Panc1 (cell line): ENCODE data around the gene SDK1.

ENCODE experiments used
- POLR2AphosphoS5 ChIP-seq: IDR thresholded peaks from 2 replicates; pipeline ENCODE4 v1.6.1; 2012; ENCODE audit warnings: mild to moderate bottlenecking, low read depth, low read length, moderate library complexity
- REST ChIP-seq, 2 experiments: IDR thresholded peaks; 2 replicates each; pipeline ENCODE4 v1.6.1; 2011 to 2012; ENCODE audit warnings: low read depth in 2 of 2, control low read depth in 1 of 2, low read length in 1 of 2, mild to moderate bottlenecking in 1 of 2, moderate library complexity in 1 of 2; ENCODE audit not compliant: insufficient read depth in 1 of 2
- SIN3A ChIP-seq: IDR thresholded peaks from 2 replicates; pipeline ENCODE4 v1.6.1; 2012; ENCODE audit warnings: low read depth, mild to moderate bottlenecking, low read length, moderate library complexity, borderline replicate concordance; ENCODE audit not compliant: insufficient read depth
- TF ChIP-seq, protein P1 (sequence below): fragments of 450-650 bp; IDR thresholded peaks from 2 replicates; pipeline ENCODE4 v1.5.1; 2017; ENCODE audit warnings: mild to moderate bottlenecking

DNA sequence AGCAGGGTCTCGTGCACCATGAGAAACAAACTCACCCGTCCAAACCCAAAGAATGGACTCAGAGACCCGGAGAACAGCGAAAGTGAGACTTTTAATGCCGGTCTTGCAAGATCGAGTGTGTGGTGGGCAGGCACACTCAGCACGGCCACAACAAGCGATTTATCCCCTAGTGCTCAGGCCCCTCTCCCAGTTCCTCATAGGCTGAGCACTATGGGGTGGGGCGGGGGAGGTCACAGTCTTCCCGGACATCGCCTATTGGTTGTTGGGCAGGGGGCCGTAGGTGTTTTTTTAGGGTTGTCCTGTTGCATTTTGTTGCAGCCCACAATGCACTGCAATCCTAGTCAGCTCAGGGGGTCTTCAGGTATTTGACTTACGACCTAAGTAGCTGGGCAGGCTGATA lies 772.7 kb downstream of the SDK1 start:
- TF ChIP-seq SIN3A = no peak
- TF ChIP-seq, protein P1, sequence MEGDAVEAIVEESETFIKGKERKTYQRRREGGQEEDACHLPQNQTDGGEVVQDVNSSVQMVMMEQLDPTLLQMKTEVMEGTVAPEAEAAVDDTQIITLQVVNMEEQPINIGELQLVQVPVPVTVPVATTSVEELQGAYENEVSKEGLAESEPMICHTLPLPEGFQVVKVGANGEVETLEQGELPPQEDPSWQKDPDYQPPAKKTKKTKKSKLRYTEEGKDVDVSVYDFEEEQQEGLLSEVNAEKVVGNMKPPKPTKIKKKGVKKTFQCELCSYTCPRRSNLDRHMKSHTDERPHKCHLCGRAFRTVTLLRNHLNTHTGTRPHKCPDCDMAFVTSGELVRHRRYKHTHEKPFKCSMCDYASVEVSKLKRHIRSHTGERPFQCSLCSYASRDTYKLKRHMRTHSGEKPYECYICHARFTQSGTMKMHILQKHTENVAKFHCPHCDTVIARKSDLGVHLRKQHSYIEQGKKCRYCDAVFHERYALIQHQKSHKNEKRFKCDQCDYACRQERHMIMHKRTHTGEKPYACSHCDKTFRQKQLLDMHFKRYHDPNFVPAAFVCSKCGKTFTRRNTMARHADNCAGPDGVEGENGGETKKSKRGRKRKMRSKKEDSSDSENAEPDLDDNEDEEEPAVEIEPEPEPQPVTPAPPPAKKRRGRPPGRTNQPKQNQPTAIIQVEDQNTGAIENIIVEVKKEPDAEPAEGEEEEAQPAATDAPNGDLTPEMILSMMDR = no peak
- TF ChIP-seq REST (IDR thresholded peaks at IDR 0.05; ENCODE audit: insufficient read depth in 1 of 2, low read depth in 2 of 2, low read length in 1 of 2) = no peak
- TF ChIP-seq POLR2AphosphoS5 = no peak
